Measurements from ENCODE around the gene FUT2. TPM values are rescaled to one million over a fixed set of nuclear protein-coding genes. Genes with fewer than 3 reads are reported as not detected.

FUT2 gene
- total and polyA plus RNA-seq, 5 donors from 2014 or later = 0.10 to 0.67 TPM; not detected in 3

GRCh38 chr19:48738557-48739403, 43.0 kb downstream of the FUT2 start:
- Histone ChIP-seq H3K9me3 (ENCODE audit: control insufficient read depth in 2 of 2, low read length in 2 of 2) (no peaks in the 10 kb centered on the region), H3K4me3 (ENCODE audit: low read depth, low read length) (no peak overlapping the region), H3K27me3 (ENCODE audit: control insufficient read depth, insufficient read depth, low read length) (no peaks in the 10 kb centered on the region), H3K36me3 (ENCODE audit: control insufficient read depth, insufficient read depth, low read length) (no peaks in the 10 kb centered on the region), H3K27ac (ENCODE audit: insufficient read depth, low read length, poor library complexity, severe bottlenecking) (no peak overlapping the region), H3K4me1 (ENCODE audit: control insufficient read depth, insufficient read depth, low read length, poor library complexity, severe bottlenecking) (peaks cover 22% of the 10 kb centered on the region)
- ATAC-seq (ENCODE audit: low read depth in 2 of 2) (peak; percentile 91 to 94), DNase-seq (peak; percentile 83 to 89 (median 86))
- H3K9me3 Mint-ChIP-seq = peaks cover 0 to 2% (median 0%) of the 10 kb centered on the region in 7 donors
- H3K36me3 Mint-ChIP-seq = peaks cover 4% of the 10 kb centered on the region
- H3K4me3 Mint-ChIP-seq = peak overlapping the region in 2 of 4 donors; percentile 65 to 68
- peak overlapping the region in 2 of 3 donors; percentile 36 to 63 for H3K27ac Mint-ChIP-seq
- peaks cover 24% of the 10 kb centered on the region for H3K27me3 Mint-ChIP-seq
- peaks cover 0 to 31% (median 6%) of the 10 kb centered on the region in 4 donors for H3K4me1 Mint-ChIP-seq

- Mint-ChIP-seq H3K27me3 (peaks cover 22% of the 10 kb centered on the region), H3K27ac (no peak overlapping the region), H3K4me1 (peaks cover 0 to 31% (median 6%) of the 10 kb centered on the region in 4 donors), H3K9me3 (peaks cover 0 to 2% (median 0%) of the 10 kb centered on the region in 7 donors), H3K4me3 (peak overlapping the region in 2 of 4 donors; percentile 32 to 59), H3K36me3 (peaks cover 4% of the 10 kb centered on the region)
- no peak for ATAC-seq (ENCODE audit: low read depth in 2 of 2)
- Histone ChIP-seq H3K4me3 (ENCODE audit: low read depth, low read length) (no peak overlapping the region), H3K27me3 (ENCODE audit: control insufficient read depth, insufficient read depth, low read length) (no peaks in the 10 kb centered on the region), H3K9me3 (ENCODE audit: control insufficient read depth in 2 of 2, low read length in 2 of 2) (no peaks in the 10 kb centered on the region), H3K27ac (ENCODE audit: insufficient read depth, low read length, poor library complexity, severe bottlenecking) (no peak overlapping the region), H3K4me1 (ENCODE audit: control insufficient read depth, insufficient read depth, low read length, poor library complexity, severe bottlenecking) (peaks cover 22% of the 10 kb centered on the region), H3K36me3 (ENCODE audit: control insufficient read depth, insufficient read depth, low read length) (no peaks in the 10 kb centered on the region)
- DNase-seq = no peak
Observed at GRCh38 chr19:48739404-48740163, 43.8 kb downstream of the FUT2 start.

GRCh38 chr19:48740164-48740972, 44.6 kb downstream of the FUT2 start, which contains the start of gene RASIP1:
Gene RASIP1 (minus strand): TSS chr19:48740610. CDS start chr19:48740282, 328 bp downstream.
- Histone ChIP-seq H3K4me1 (ENCODE audit: control insufficient read depth, insufficient read depth, low read length, poor library complexity, severe bottlenecking) (peaks cover 22% of the 10 kb centered on the region), H3K4me3 (ENCODE audit: low read depth, low read length) (no peak within 1 kb of the TSS), H3K27me3 (ENCODE audit: control insufficient read depth, insufficient read depth, low read length) (no peaks in the 10 kb centered on the region), H3K9me3 (ENCODE audit: control insufficient read depth in 2 of 2, low read length in 2 of 2) (peaks cover 0 to 3% of the 10 kb centered on the region in 2 experiments), H3K27ac (ENCODE audit: insufficient read depth, low read length, poor library complexity, severe bottlenecking) (no peak within 1 kb of the TSS), H3K36me3 (ENCODE audit: control insufficient read depth, insufficient read depth, low read length) (no peaks in the 10 kb centered on the region)
- Mint-ChIP-seq H3K4me1 (peaks cover 0 to 35% (median 6%) of the 10 kb centered on the region in 4 donors), H3K27me3 (peaks cover 23% of the 10 kb centered on the region), H3K36me3 (peaks cover 4% of the 10 kb centered on the region), H3K9me3 (no peaks in the 10 kb centered on the region), H3K27ac (no peak within 1 kb of the TSS), H3K4me3 (peak within 1 kb of the TSS in 3 of 4 donors; percentile 48 to 59 (median 57))
- no peak for ATAC-seq (ENCODE audit: low read depth in 2 of 2)
- DNase-seq = no peak

- ATAC-seq (ENCODE audit: low read depth in 2 of 2) (no peak), DNase-seq (peak in 1 of 3 donors; percentile 36)
- no peak overlapping the region for H3K27ac Mint-ChIP-seq
- H3K4me3 Mint-ChIP-seq = peak overlapping the region; percentile 41 to 57 (median 50)
- peaks cover 4% of the 10 kb centered on the region for H3K36me3 Mint-ChIP-seq
- Histone ChIP-seq H3K4me3 (ENCODE audit: low read depth, low read length) (no peak overlapping the region), H3K27me3 (ENCODE audit: control insufficient read depth, insufficient read depth, low read length) (no peaks in the 10 kb centered on the region), H3K9me3 (ENCODE audit: control insufficient read depth in 2 of 2, low read length in 2 of 2) (peaks cover 0 to 5% of the 10 kb centered on the region in 2 experiments), H3K36me3 (ENCODE audit: control insufficient read depth, insufficient read depth, low read length) (no peaks in the 10 kb centered on the region), H3K4me1 (ENCODE audit: control insufficient read depth, insufficient read depth, low read length, poor library complexity, severe bottlenecking) (peaks cover 22% of the 10 kb centered on the region), H3K27ac (ENCODE audit: insufficient read depth, low read length, poor library complexity, severe bottlenecking) (no peak overlapping the region)
- peaks cover 0 to 2% (median 0%) of the 10 kb centered on the region in 7 donors for H3K9me3 Mint-ChIP-seq
- peaks cover 33% of the 10 kb centered on the region for H3K27me3 Mint-ChIP-seq
- peaks cover 0 to 42% (median 6%) of the 10 kb centered on the region in 4 donors for H3K4me1 Mint-ChIP-seq
Observed at GRCh38 chr19:48741129-48741999, 45.6 kb downstream of the FUT2 start.

- Mint-ChIP-seq H3K9me3 (peaks cover 0 to 2% (median 0%) of the 10 kb centered on the region in 7 donors), H3K4me1 (peaks cover 0 to 48% (median 7%) of the 10 kb centered on the region in 4 donors), H3K27ac (no peak overlapping the region), H3K36me3 (peaks cover 4% of the 10 kb centered on the region), H3K27me3 (peaks cover 34% of the 10 kb centered on the region), H3K4me3 (peak overlapping the region in 1 of 4 donors; percentile 41)
- H3K4me3 ChIP-seq (ENCODE audit: low read depth, low read length) = no peak overlapping the region
- peaks cover 25% of the 10 kb centered on the region for H3K4me1 ChIP-seq (ENCODE audit: control insufficient read depth, insufficient read depth, low read length, poor library complexity, severe bottlenecking)
- H3K9me3 ChIP-seq (ENCODE audit: control insufficient read depth in 2 of 2, low read length in 2 of 2) = peaks cover 0 to 5% of the 10 kb centered on the region in 2 experiments
- DNase-seq (no peak), ATAC-seq (ENCODE audit: low read depth in 2 of 2) (no peak)
- H3K27me3 ChIP-seq (ENCODE audit: control insufficient read depth, insufficient read depth, low read length) = no peaks in the 10 kb centered on the region
- H3K36me3 ChIP-seq (ENCODE audit: control insufficient read depth, insufficient read depth, low read length) = no peaks in the 10 kb centered on the region
- H3K27ac ChIP-seq (ENCODE audit: insufficient read depth, low read length, poor library complexity, severe bottlenecking) = no peak overlapping the region
Observed at GRCh38 chr19:48742096-48742495, 46.3 kb downstream of the FUT2 start.

- H3K27me3 ChIP-seq (ENCODE audit: control insufficient read depth, insufficient read depth, low read length) = no peaks in the 10 kb centered on the region
- DNase-seq (peak; percentile 30 to 73 (median 57)), ATAC-seq (ENCODE audit: low read depth in 2 of 2) (peak; percentile 52 to 67)
- no peaks in the 10 kb centered on the region for H3K36me3 ChIP-seq (ENCODE audit: control insufficient read depth, insufficient read depth, low read length)
- peaks cover 44% of the 10 kb centered on the region for H3K27me3 Mint-ChIP-seq
- no peak overlapping the region for H3K4me3 ChIP-seq (ENCODE audit: low read depth, low read length)
- peaks cover 0 to 5% of the 10 kb centered on the region in 2 experiments for H3K9me3 ChIP-seq (ENCODE audit: control insufficient read depth in 2 of 2, low read length in 2 of 2)
- H3K27ac ChIP-seq (ENCODE audit: insufficient read depth, low read length, poor library complexity, severe bottlenecking) = no peak overlapping the region
- H3K9me3 Mint-ChIP-seq = peaks cover 0 to 2% (median 0%) of the 10 kb centered on the region in 7 donors
- peaks cover 7% of the 10 kb centered on the region for H3K4me1 ChIP-seq (ENCODE audit: control insufficient read depth, insufficient read depth, low read length, poor library complexity, severe bottlenecking)
- peaks cover 4% of the 10 kb centered on the region for H3K36me3 Mint-ChIP-seq
- peak overlapping the region in 1 of 3 donors; percentile 79 for H3K27ac Mint-ChIP-seq
- H3K4me1 Mint-ChIP-seq = peaks cover 0 to 32% (median 8%) of the 10 kb centered on the region in 4 donors
- H3K4me3 Mint-ChIP-seq = peak overlapping the region in 1 of 4 donors; percentile 2
Observed at GRCh38 chr19:48745208-48745995, 49.6 kb downstream of the FUT2 start.
